GF-D8 (cell line): ENCODE measurements around the gene TAF11L4.
"Not testable (repeated sequence)": the region's sequence is repeated elsewhere in the genome, so short reads cannot be mapped to it uniquely, and the experiment has no call there.

Experiments
- DNase-seq: peaks from one replicate; lab custom pipeline; 2025; lab: John Stamatoyannopoulos, UW

The TAF11L4 gene

GRCh38 chr5:17521501-17521900 is at the start of gene TAF11L4:
TAF11L4 (plus strand) TSS chr5:17521801.
- not testable (repeated sequence) for DNase-seq

GRCh38 chr5:17475064-17475463 is 46.5 kb upstream of the TAF11L4 start:
- not testable (repeated sequence) for DNase-seq

GRCh38 chr5:17477043-17477442 is 44.6 kb upstream of the TAF11L4 start:
- no peak for DNase-seq

GRCh38 chr5:17477573-17478265 is 43.9 kb upstream of the TAF11L4 start:
- no peak for DNase-seq

GRCh38 chr5:17481378-17481777 is 40.2 kb upstream of the TAF11L4 start:
- no peak for DNase-seq

- DNase-seq: no peak
Measured at GRCh38 chr5:17482790-17483189, 38.8 kb upstream of the TAF11L4 start.

- not testable (repeated sequence) for DNase-seq
Measured at GRCh38 chr5:17486464-17487173, 35.0 kb upstream of the TAF11L4 start.

GRCh38 chr5:17487174-17487512 is 34.5 kb upstream of the TAF11L4 start:
- DNase-seq: no peak

GRCh38 chr5:17491257-17491656 is 30.3 kb upstream of the TAF11L4 start:
- not testable (repeated sequence) for DNase-seq

- no peak for DNase-seq
Measured at GRCh38 chr5:17492770-17493169, 28.8 kb upstream of the TAF11L4 start.

GRCh38 chr5:17497446-17497845 is 24.2 kb upstream of the TAF11L4 start:
- no peak for DNase-seq

- DNase-seq: not testable (repeated sequence)
Measured at GRCh38 chr5:17497931-17498330, 23.7 kb upstream of the TAF11L4 start, which contains the start of gene TAF11L2. TAF11L2 (plus strand) TSS chr5:17498231.

- no peak for DNase-seq
Measured at GRCh38 chr5:17511775-17512325, 9.8 kb upstream of the TAF11L4 start.

GRCh38 chr5:17517526-17517925 is 4.1 kb upstream of the TAF11L4 start:
- DNase-seq: not testable (repeated sequence)

- not testable (repeated sequence) for DNase-seq
Measured at GRCh38 chr5:17518067-17518466, 3.5 kb upstream of the TAF11L4 start, which contains the start of gene TAF11L3. TAF11L3 (plus strand) TSS chr5:17518367.

GRCh38 chr5:17519508-17519907 is 2.1 kb upstream of the TAF11L4 start:
- DNase-seq: not testable (repeated sequence)

- not testable (repeated sequence) for DNase-seq
Measured at GRCh38 chr5:17524935-17525334, 3.3 kb downstream of the TAF11L4 start, which contains the start of gene TAF11L5. TAF11L5 (plus strand) TSS chr5:17525235.

GRCh38 chr5:17526504-17526903 is 4.9 kb downstream of the TAF11L4 start:
- not testable (repeated sequence) for DNase-seq

GRCh38 chr5:17528369-17528768 is 6.8 kb downstream of the TAF11L4 start, which contains the start of gene TAF11L6:
TAF11L6 (plus strand) TSS chr5:17528669.
- not testable (repeated sequence) for DNase-seq
